Activated naive CD4-positive, alpha-beta T cell (primary cell): ENCODE results near the gene C1D.
"Not testable (repeated sequence)": the region's sequence is repeated elsewhere in the genome, so short reads cannot be mapped to it uniquely, and the experiment has no call there.

Experiments used
- DNase-seq, 4 experiments: peaks; one replicate each; lab custom pipeline; 2025; lab: John Stamatoyannopoulos, UW

The C1D gene

GRCh38 chr2:68062680-68063387 lies at the start of gene C1D:
TSS of gene C1D (minus strand) at chr2:68063004. CDS start at chr2:68047310, 15,694 bp downstream.
- peak; percentile 69 to 86 (median 82) for DNase-seq

- DNase-seq, result no peak
These were observed 47.3 kb upstream of the C1D start for GRCh38 chr2:68110102-68110501.

- DNase-seq, result no peak
These were observed 45.3 kb upstream of the C1D start for GRCh38 chr2:68108120-68108519.

- DNase-seq, result no peak
These were observed 44.7 kb upstream of the C1D start for GRCh38 chr2:68107475-68107874.

GRCh38 chr2:68104111-68104835 lies 41.5 kb upstream of the C1D start:
- no peak for DNase-seq

GRCh38 chr2:68103709-68104055 lies 40.9 kb upstream of the C1D start:
- DNase-seq, result no peak

- no peak for DNase-seq
These were observed 40.4 kb upstream of the C1D start for GRCh38 chr2:68103030-68103708.

- DNase-seq, result no peak
These were observed 37.4 kb upstream of the C1D start for GRCh38 chr2:68100189-68100588.

GRCh38 chr2:68099260-68099659 lies 36.5 kb upstream of the C1D start:
- DNase-seq, result no peak

- no peak for DNase-seq
These were observed 35.5 kb upstream of the C1D start for GRCh38 chr2:68098291-68098797.

- DNase-seq, result no peak
These were observed 31.3 kb upstream of the C1D start for GRCh38 chr2:68094111-68094510.

- DNase-seq, result no peak
These were observed 30.8 kb upstream of the C1D start for GRCh38 chr2:68093634-68094033.

- DNase-seq, result no peak
These were observed 28.7 kb upstream of the C1D start for GRCh38 chr2:68091439-68092034.

- no peak for DNase-seq
These were observed 27.2 kb upstream of the C1D start for GRCh38 chr2:68089961-68090360.

- DNase-seq, result no peak
These were observed 26.1 kb upstream of the C1D start for GRCh38 chr2:68088940-68089339.

GRCh38 chr2:68086166-68086565 lies 23.4 kb upstream of the C1D start:
- no peak for DNase-seq

GRCh38 chr2:68083346-68083745 lies 20.5 kb upstream of the C1D start:
- no peak for DNase-seq

GRCh38 chr2:68074050-68074449 lies 11.2 kb upstream of the C1D start:
- DNase-seq, result no peak

GRCh38 chr2:68063797-68064646 lies 1.2 kb upstream of the C1D start:
- DNase-seq, result not testable (repeated sequence)

GRCh38 chr2:68060652-68061051 lies 2.2 kb downstream of the C1D start:
- DNase-seq, result no peak

- no peak for DNase-seq
These were observed 2.8 kb downstream of the C1D start for GRCh38 chr2:68059784-68060525.
